GM12865 (cell line): ENCODE results near the gene ATRNL1.
"Not testable (repeated sequence)": the region's sequence is repeated elsewhere in the genome, so short reads cannot be mapped to it uniquely, and the experiment has no call there.

ENCODE experiments used
- DNase-seq: peaks from one replicate; pipeline ENCODE4 v3.0.0; 2010; ENCODE audit warnings: low read depth
- H3K4me3 ChIP-seq: 2 replicates; pipeline ENCODE4 v1.5.1; 2011; ENCODE audit warnings: mild to moderate bottlenecking, low read depth, low read length, control low read depth
- CTCF ChIP-seq: IDR thresholded peaks from 2 replicates; pipeline ENCODE4 v1.5.1; 2011; ENCODE audit warnings: low read length, control low read depth, low read depth, inconsistent platforms; ENCODE audit not compliant: insufficient read depth; ENCODE audit errors: missing control alignments

ATRNL1 gene

GRCh38 chr10:115818012-115818411, 724.8 kb downstream of the ATRNL1 start:
- TF ChIP-seq CTCF: no peak
- no peak for DNase-seq
- H3K4me3 ChIP-seq: no peak overlapping the region

- DNase-seq: no peak
- no peak for TF ChIP-seq CTCF
- no peak overlapping the region for H3K4me3 ChIP-seq
Measured at GRCh38 chr10:115826396-115826795, 733.2 kb downstream of the ATRNL1 start.

GRCh38 chr10:115827231-115828009, 734.3 kb downstream of the ATRNL1 start:
- no peak for TF ChIP-seq CTCF
- no peak for DNase-seq
- H3K4me3 ChIP-seq: no peak overlapping the region

- DNase-seq, H3K4me3 ChIP-seq: not testable (repeated sequence)
Measured at GRCh38 chr10:115828182-115828581, 735.0 kb downstream of the ATRNL1 start.

- DNase-seq: no peak
- no peak overlapping the region for H3K4me3 ChIP-seq
- no peak for TF ChIP-seq CTCF
Measured at GRCh38 chr10:115829521-115830205, 736.5 kb downstream of the ATRNL1 start.

GRCh38 chr10:115830265-115830970, 737.3 kb downstream of the ATRNL1 start:
- no peak for DNase-seq
- H3K4me3 ChIP-seq: no peak overlapping the region
- TF ChIP-seq CTCF: no peak

GRCh38 chr10:115831016-115831415, 737.9 kb downstream of the ATRNL1 start:
- DNase-seq: no peak
- H3K4me3 ChIP-seq: no peak overlapping the region
- TF ChIP-seq CTCF: no peak
